NCI-H524 (cell line): Measurements from ENCODE around the gene TSPAN10.

ENCODE experiments used
- DNase-seq, 2 experiments: peaks; one replicate each; lab custom pipeline; 2025; lab: John Stamatoyannopoulos, UW

Gene TSPAN10

DNA sequence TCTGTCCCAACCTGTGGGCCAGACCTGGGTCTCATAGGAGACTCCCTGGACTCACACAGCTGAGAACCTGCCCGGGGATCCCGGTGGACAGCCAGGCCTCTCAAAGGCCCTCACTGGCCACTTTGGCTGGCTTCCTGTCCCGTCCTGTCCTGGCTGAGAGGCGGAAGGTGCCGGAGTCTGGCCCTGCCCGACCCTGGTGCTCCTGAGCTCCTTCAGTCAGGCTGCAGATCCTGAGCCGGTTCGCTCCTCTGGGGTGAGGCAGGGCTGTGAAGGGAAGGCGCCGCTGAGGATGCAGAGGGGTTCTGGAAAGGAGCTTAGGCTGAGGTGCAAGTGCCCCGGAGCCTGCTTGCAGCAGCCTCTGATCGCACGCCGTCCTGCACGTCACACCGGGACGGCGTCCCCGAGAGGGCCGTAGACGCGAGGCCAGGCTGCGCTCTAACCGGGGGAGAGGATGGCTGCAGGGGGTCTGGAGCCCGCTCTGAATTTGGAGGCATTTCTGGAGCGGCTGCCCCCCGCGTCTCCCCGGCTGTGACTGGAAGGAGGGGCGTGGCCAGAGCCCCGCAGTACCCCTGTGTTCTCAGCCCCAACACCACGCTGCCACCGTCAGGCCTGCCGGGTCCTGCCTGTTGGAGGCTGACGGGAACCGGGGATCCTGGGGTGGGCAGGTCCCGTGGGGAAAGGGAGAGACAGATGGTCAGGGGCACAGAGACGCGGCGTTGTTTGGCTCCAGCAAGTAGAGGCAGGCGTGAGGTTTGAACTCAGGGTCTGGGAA lies 51.0 kb downstream of the TSPAN10 start:
- DNase-seq, result no peak

DNA sequence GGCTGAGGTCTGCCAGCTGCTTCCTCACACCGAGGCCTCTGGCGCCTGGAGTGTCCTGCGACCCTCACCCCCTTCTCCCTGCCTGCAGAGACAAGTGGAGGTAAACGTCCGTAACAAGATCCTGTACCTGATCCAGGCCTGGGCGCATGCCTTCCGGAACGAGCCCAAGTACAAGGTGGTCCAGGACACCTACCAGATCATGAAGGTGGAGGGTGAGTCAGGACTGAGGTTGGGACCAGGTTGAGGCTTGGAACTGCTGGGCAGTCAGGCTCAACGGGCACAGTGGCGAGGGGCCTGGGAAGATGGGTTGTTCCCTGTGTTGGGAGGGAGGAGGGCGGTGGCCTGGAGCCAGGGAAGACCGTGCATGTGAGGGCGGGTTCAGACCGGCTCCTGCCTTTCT lies 51.6 kb downstream of the TSPAN10 start:
- no peak for DNase-seq

DNA sequence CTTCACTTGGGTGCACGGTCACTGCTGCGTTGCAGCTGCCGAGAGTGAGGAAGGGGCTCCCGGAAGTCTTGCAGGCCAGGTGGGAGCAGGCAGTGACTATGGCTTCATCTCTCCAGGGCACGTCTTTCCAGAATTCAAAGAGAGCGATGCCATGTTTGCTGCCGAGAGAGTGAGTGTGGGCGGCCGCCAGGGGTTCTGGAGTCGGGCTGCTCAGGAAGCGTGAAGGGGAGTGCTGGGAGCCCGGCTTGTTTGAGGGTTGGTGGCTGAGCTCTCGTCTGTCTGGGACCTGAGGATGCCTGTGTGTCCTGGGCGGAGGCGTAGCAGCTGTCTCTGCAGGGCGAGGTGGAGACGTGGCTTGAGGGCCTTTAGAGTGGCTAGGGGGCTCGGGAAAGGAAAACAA lies 53.1 kb downstream of the TSPAN10 start:
- no peak for DNase-seq

DNA sequence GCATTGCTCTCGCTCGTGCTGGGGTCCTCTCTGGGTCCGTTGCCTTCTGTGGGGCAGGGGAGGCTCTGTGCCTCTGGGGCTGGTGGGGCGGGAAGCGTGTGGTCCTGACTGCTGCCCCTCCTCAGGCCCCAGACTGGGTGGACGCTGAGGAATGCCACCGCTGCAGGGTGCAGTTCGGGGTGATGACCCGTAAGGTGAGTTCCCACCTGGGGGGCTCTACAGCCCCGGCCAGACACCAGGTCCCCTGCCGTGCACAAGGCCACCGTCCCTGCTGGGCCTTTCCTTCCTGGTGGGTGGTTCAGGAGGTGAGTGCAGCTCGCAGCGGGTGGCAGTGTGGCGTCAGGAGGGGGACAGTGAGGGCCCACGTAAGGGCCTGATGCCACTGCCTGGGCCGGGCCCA lies 53.6 kb downstream of the TSPAN10 start:
- no peak for DNase-seq

DNA sequence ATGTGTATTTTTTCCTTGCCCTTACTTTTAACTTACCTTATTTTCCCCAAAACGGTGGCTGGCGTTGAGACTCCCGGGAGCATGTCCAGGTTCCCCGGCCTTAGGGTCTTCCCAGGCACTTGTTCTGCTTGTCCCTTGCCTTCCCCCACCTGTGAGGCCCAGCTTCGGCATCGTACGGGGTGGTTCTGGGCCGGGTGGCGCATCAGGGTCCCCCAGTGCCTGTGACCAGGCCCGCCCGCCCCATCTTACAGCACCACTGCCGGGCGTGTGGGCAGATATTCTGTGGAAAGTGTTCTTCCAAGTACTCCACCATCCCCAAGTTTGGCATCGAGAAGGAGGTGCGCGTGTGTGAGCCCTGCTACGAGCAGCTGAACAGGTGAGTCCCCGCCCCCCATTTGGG lies 54.2 kb downstream of the TSPAN10 start:
- no peak for DNase-seq

DNA sequence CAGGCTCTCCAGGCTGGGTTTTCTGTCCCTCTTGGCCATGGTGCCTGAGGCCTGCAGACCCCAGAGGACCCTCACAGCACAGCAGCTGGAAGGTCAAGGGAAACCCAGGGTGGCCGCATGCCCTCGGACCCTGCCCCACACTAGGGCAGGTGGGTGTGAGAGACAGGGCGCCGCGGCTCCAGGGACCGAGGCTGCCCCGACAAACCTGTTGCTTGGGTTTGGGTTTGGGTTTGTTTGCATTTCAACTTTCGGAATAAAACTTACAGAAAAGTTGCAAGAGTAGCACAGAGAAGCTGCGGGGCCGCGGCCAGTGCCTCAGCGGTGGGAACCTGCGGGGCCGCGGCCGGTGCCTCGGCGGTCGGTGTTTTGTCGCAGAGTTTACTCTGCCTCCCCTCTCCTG lies 54.6 kb downstream of the TSPAN10 start:
- DNase-seq, result no peak

DNA sequence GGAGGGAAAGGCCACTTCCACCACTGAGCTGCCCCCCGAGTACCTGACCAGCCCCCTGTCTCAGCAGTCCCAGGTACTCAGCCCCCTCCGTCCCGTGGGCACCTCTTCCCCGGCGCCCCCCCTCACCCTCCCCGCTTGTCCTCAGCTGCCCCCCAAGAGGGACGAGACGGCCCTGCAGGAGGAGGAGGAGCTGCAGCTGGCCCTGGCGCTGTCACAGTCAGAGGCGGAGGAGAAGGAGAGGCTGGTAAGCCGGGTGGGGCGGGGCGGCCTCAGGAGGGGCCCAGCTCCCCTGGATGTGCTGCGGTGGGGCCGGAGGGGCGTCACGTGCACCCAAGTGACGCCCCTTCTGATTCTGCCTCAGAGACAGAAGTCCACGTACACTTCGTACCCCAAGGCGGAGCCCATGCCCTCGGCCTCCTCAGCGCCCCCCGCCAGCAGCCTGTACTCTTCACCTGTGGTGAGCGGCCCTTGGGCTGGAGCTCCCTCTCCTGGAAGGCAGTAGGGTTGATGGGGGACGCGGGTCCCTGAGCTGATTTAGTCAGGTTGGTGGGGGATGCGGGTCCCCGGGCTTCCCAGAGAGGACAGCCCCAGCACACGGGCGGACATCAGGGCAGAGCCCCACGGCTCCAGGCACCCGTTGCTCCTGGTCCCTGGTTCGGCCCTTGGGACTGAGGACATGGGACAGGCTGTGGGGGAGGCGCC lies 56.7 kb downstream of the TSPAN10 start:
- no peak for DNase-seq

DNA sequence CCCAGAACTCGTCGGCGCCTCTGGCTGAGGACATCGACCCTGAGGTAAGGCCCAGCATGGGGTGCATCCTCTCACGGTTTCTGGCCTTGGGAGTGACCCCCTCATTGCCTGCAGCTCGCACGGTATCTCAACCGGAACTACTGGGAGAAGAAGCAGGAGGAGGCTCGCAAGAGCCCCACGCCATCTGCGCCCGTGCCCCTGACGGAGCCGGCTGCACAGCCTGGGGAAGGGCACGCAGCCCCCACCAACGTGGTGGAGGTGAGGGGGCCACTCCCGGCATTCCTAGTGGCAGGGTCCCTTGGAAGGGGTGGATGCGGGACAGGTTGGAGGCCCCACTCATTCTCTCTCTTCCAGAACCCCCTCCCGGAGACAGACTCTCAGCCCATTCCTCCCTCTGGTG lies 57.8 kb downstream of the TSPAN10 start:
- DNase-seq, result no peak

DNA sequence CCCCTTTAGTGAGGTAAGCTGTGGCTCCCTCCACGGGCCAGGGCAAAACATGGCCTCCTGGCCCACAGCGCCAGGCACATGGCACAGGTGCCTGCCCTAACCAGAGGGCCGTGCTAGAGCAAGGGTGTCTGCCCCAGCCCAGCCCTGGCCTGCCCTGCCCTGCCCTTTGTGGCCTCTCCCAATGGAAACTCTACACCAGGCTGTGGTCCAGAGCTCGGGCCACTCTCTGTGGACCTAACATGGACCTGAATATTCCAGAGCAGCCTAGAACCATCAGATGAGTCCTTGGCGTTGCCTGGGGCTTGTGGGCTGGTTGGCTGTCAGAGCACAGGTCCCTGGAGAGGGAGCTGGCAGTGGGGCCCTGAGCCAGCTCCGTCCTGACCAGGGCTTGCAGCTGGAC lies 58.2 kb downstream of the TSPAN10 start:
- no peak for DNase-seq

DNA sequence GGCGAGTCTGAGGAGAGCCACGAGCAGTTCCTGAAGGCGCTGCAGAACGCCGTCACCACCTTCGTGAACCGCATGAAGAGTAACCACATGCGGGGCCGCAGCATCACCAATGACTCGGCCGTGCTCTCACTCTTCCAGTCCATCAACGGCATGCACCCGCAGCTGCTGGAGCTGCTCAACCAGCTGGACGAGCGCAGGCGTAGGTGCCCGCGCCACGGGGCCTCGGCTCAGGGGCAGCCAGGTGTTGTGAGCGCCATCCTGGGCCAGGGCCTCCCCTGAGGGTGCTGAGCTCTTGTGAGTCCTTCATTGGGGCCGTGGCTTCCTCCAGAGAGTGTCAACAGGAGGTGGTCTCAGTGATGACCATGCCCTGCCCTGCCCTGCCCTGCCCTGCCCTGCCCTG lies 58.8 kb downstream of the TSPAN10 start:
- DNase-seq, result no peak

DNA sequence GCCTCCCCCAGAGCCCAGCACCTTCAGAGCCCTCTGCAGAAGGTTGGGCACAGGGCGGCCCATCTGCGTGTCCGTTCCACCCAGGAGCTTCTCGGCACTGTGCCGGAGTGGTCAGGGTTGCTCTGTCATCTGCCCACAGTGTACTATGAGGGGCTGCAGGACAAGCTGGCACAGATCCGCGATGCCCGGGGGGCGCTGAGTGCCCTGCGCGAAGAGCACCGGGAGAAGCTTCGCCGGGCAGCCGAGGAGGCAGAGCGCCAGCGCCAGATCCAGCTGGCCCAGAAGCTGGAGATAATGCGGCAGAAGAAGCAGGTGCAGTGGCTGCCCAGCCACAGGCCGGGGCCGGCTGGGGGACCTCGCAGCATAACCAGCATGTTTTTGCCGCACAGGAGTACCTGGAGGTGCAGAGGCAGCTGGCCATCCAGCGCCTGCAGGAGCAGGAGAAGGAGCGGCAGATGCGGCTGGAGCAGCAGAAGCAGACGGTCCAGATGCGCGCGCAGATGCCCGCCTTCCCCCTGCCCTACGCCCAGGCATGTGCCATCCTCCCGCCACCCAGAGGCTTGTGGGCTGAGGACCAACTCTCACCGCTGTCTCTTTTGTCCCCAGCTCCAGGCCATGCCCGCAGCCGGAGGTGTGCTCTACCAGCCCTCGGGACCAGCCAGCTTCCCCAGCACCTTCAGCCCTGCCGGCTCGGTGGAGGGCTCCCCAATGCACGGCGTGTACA lies 59.4 kb downstream of the TSPAN10 start:
- no peak for DNase-seq

DNA sequence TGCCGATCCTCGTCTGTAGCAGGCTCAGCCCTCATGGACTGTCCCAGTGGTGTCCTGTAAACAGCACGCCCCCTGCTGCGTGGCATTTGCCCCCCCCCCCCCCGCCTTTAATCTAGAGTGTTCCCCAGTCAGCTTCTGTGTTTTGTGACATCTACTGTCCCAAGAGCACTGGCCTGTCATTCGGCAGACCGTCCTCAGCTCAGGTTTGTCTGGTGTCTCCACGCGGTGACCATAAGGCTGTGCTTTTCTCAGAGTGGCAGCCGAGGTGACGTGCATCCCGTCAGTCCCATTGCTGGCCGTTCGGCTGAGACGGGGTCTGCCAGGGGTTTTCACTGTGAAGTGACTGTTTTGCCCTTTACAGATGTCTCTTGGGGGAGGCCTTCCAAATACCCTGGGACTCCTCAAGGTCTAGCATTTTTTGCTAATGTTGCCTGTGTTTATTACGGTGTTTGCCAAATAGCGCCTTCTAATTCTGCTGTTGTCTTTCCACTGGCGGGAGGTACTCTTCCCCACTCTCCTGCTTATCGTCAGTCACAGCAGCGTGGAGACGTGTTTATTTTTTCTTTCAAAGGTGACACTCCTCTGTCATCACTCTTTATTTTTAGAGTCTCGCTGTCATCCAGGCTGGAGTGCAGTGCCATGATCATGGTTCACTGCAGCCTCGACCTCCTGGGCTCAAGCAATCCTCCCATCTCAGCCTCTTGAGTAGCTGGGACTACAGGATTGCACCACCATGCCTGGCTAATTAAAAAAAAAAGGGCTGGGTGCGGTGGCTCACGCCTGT lies 60.5 kb downstream of the TSPAN10 start:
- no peak for DNase-seq
